ENCODE data around the gene GPR32. TPM values are rescaled to one million over a fixed set of nuclear protein-coding genes. Genes with fewer than 3 reads are reported as not detected.

GPR32 gene
- total and polyA plus RNA-seq, 2 donors (not counting 1 experiment from before 2014, with no cell fraction given) = not detected

- TF ChIP-seq CTCF (IDR thresholded peaks at IDR 0.05) = no peak
- no peak for TF ChIP-seq EZH2 (IDR thresholded peaks at IDR 0.05; ENCODE audit: borderline replicate concordance, insufficient read depth, low read depth, low read length, poor library complexity, severe bottlenecking)
- peak within 1 kb of the TSS; percentile 20 for H3K27ac Mint-ChIP-seq
- peak within 1 kb of the TSS; percentile 69 for H3K4me2 ChIP-seq (replicated peaks; ENCODE audit: low read depth, low read length, poor library complexity, severe bottlenecking)
- no peaks in the 10 kb centered on the region for H4K20me1 ChIP-seq (ENCODE audit: control insufficient read depth, insufficient read depth, low read length, poor library complexity, severe bottlenecking)
- WGBS (ENCODE audit: insufficient coverage) = 32% methylated on average over 12 of the region's 15 CpGs
- H2AFZ ChIP-seq (ENCODE audit: insufficient read depth, low read depth, low read length, poor library complexity, severe bottlenecking) = peak within 1 kb of the TSS; percentile 73
- peaks cover 0 to 87% (median 27%) of the 10 kb centered on the region in 4 experiments for H3K27me3 ChIP-seq (replicated peaks in 1 of 4; ENCODE audit: control extremely low read depth in 1 of 4, control insufficient read depth in 3 of 4, insufficient read depth in 4 of 4, low read length in 3 of 4)
- no peaks in the 10 kb centered on the region for H3K36me3 ChIP-seq (replicated peaks in 1 of 2; ENCODE audit: control extremely low read depth in 1 of 2, control insufficient read depth in 1 of 2, extremely low read depth in 1 of 2, insufficient read depth in 2 of 2, low read length in 1 of 2)
- intact Hi-C loops (cut with micrococcal nuclease) = no loop called here
- H3K27ac ChIP-seq (ENCODE audit: low read length in 2 of 2) = no peak within 1 kb of the TSS
- H3K4me3 ChIP-seq (ENCODE audit: control extremely low read depth in 1 of 5, extremely low read depth in 1 of 5, insufficient read depth in 1 of 5, low read depth in 2 of 5, low read length in 4 of 5) = peak within 1 kb of the TSS in 2 of 5 experiments; percentile 43 to 50
- no peaks in the 10 kb centered on the region for H3K79me2 ChIP-seq (ENCODE audit: control insufficient read depth, insufficient read depth, low read length)
- ATAC-seq (ENCODE audit: low read depth) = no peak
- H3K4me1 Mint-ChIP-seq = peaks cover 34% of the 10 kb centered on the region
- H3K4me1 ChIP-seq (ENCODE audit: control insufficient read depth in 2 of 2, insufficient read depth in 2 of 2, low read length in 2 of 2) = peaks cover 30 to 32% of the 10 kb centered on the region in 2 donors
- H3K9me3 Mint-ChIP-seq (ENCODE audit: insufficient read depth) = no peaks in the 10 kb centered on the region
- H3K27me3 Mint-ChIP-seq = peaks cover 51% of the 10 kb centered on the region
- CTCF ChIA-PET = interaction anchor here (2.4 kb wide), 1 partner anchor 199 kb away, joined by 6 read pairs; no protein-coding TSS in a partner anchor
- POLR2A ChIA-PET = no interaction called here
- peaks cover 0 to 50% (median 3%) of the 10 kb centered on the region in 3 donors for H3K9me3 ChIP-seq (ENCODE audit: control extremely low read depth in 1 of 3, control insufficient read depth in 2 of 3, insufficient read depth in 1 of 3, low read length in 2 of 3)
- no peak for DNase-seq
- peak within 1 kb of the TSS; percentile 75 for H3K4me3 Mint-ChIP-seq
- H3K9ac ChIP-seq (ENCODE audit: low read length) = peak within 1 kb of the TSS; percentile 55
Measured at GRCh38 chr19:50723069-50723468, 47.2 kb upstream of the GPR32 start, which contains the start of gene CLEC11A. TSS of gene CLEC11A (plus strand) at chr19:50723364. CDS start at chr19:50723526, 162 bp downstream.

- H3K27ac Mint-ChIP-seq = no peak overlapping the region
Measured at GRCh38 chr19:50723735-50724521, 46.3 kb upstream of the GPR32 start.

More at GRCh38 chr19:50723735-50724521, 46.3 kb upstream of the GPR32 start:
- Histone ChIP-seq H3K79me2 (ENCODE audit: control insufficient read depth, insufficient read depth, low read length) (no peaks in the 10 kb centered on the region), H3K36me3 (replicated peaks in 1 of 2; ENCODE audit: control extremely low read depth in 1 of 2, control insufficient read depth in 1 of 2, extremely low read depth in 1 of 2, insufficient read depth in 2 of 2, low read length in 1 of 2) (no peaks in the 10 kb centered on the region), H3K4me1 (ENCODE audit: control insufficient read depth in 2 of 2, insufficient read depth in 2 of 2, low read length in 2 of 2) (peaks cover 25 to 28% of the 10 kb centered on the region in 2 donors), H4K20me1 (ENCODE audit: control insufficient read depth, insufficient read depth, low read length, poor library complexity, severe bottlenecking) (no peaks in the 10 kb centered on the region), H3K27ac (ENCODE audit: low read length in 2 of 2) (no peak overlapping the region), H3K9ac (ENCODE audit: low read length) (peak overlapping the region; percentile 55), H3K9me3 (ENCODE audit: control extremely low read depth in 1 of 3, control insufficient read depth in 2 of 3, insufficient read depth in 1 of 3, low read length in 2 of 3) (peaks cover 0 to 59% (median 3%) of the 10 kb centered on the region in 3 donors), H3K4me3 (ENCODE audit: control extremely low read depth in 1 of 5, extremely low read depth in 1 of 5, insufficient read depth in 1 of 5, low read depth in 2 of 5, low read length in 4 of 5) (peak overlapping the region in 3 of 5 experiments; percentile 43 to 53 (median 50)), H3K4me2 (replicated peaks; ENCODE audit: low read depth, low read length, poor library complexity, severe bottlenecking) (peak overlapping the region; percentile 69), H3K27me3 (replicated peaks in 1 of 4; ENCODE audit: control extremely low read depth in 1 of 4, control insufficient read depth in 3 of 4, insufficient read depth in 4 of 4, low read length in 3 of 4) (peaks cover 0 to 85% (median 27%) of the 10 kb centered on the region in 4 experiments), H2AFZ (ENCODE audit: insufficient read depth, low read depth, low read length, poor library complexity, severe bottlenecking) (peak overlapping the region; percentile 73)
- DNase-seq (no peak), ATAC-seq (ENCODE audit: low read depth) (no peak)
- CTCF ChIA-PET = interaction anchor here (1.3 to 2.4 kb wide), 3 partner anchors 54 to 198 kb away, joined by 3 to 6 read pairs (median 5); no protein-coding TSS in a partner anchor
- POLR2A ChIA-PET = no interaction called here
- TF ChIP-seq CTCF (IDR thresholded peaks at IDR 0.05) (no peak), EZH2 (IDR thresholded peaks at IDR 0.05; ENCODE audit: borderline replicate concordance, insufficient read depth, low read depth, low read length, poor library complexity, severe bottlenecking) (no peak)
- no peaks in the 10 kb centered on the region for H3K9me3 Mint-ChIP-seq (ENCODE audit: insufficient read depth)
- 4% methylated on average over 24 of the region's 31 CpGs for WGBS (ENCODE audit: insufficient coverage)
- H3K27me3 Mint-ChIP-seq = peaks cover 56% of the 10 kb centered on the region
- H3K4me1 Mint-ChIP-seq = peaks cover 36% of the 10 kb centered on the region
- H3K4me3 Mint-ChIP-seq = peak overlapping the region; percentile 75
- intact Hi-C loops (cut with micrococcal nuclease) = loop anchor here (2.0 kb wide), 1 partner anchor 355 kb away; no protein-coding TSS in a partner anchor
